Naive B cell (primary cell): ENCODE results near the gene TTLL11. TPM values are rescaled to one million over a fixed set of nuclear protein-coding genes. Genes with fewer than 3 reads are reported as not detected.

Experiments used
- ATAC-seq, 2 donors: fragments of 150-1000 bp; cut with Tn5 transposase; 2 replicates each; pipeline ENCODE4 v1.10.0; 2021; ENCODE audit warnings: low read depth in 2 of 2, mild to moderate bottlenecking in 2 of 2, moderate library complexity in 2 of 2
- DNase-seq: peaks from one replicate; pipeline ENCODE4 v3.0.0; 2022
- H3K27ac Mint-ChIP-seq, 6 donors: one replicate each; pipeline ENCODE4 v1.8.0; 2020 to 2022; ENCODE audit warnings: mild to moderate bottlenecking in 6 of 6, mixed read lengths in 6 of 6, moderate library complexity in 5 of 6, inconsistent platforms in 2 of 6
- H3K27me3 Mint-ChIP-seq, 3 donors: one replicate each; pipeline ENCODE4 v1.8.0; 2021 to 2022; ENCODE audit warnings: mixed read lengths in 3 of 3, mild to moderate bottlenecking in 1 of 3
- H3K36me3 Mint-ChIP-seq, 2 donors: one replicate each; pipeline ENCODE4 v1.8.0; 2020 to 2022; ENCODE audit warnings: mixed read lengths in 2 of 2, inconsistent platforms in 1 of 2, mild to moderate bottlenecking in 1 of 2
- H3K4me1 Mint-ChIP-seq, 3 donors: one replicate each; pipeline ENCODE4 v1.8.0; 2020 to 2022; ENCODE audit warnings: mixed read lengths in 3 of 3, inconsistent platforms in 1 of 3, mild to moderate bottlenecking in 1 of 3, moderate library complexity in 1 of 3
- H3K4me3 Mint-ChIP-seq, 8 donors: one replicate each; pipeline ENCODE4 v1.8.0; 2020 to 2022; ENCODE audit warnings: mild to moderate bottlenecking in 8 of 8, mixed read lengths in 8 of 8, moderate library complexity in 8 of 8, inconsistent platforms in 2 of 8
- H3K9me3 Mint-ChIP-seq, 7 donors: one replicate each; pipeline ENCODE4 v1.8.0; 2020 to 2022; ENCODE audit warnings: mixed read lengths in 7 of 7, mild to moderate bottlenecking in 5 of 7, inconsistent platforms in 2 of 7, moderate library complexity in 1 of 7
- polyA plus RNA-seq, 6 donors: library from polyadenylated mRNA; unstranded; fragments of 300-500 nt; fragmentation: Illumina TruSeq; gene quantifications; one replicate each; pipeline ENCODE4 v1.2.3, GENCODE V29; 2021; ENCODE audit warnings: low read depth in 6 of 6

The TTLL11 gene
- polyA plus RNA-seq, 6 donors from 2014 or later = 3.3 to 10.9 (median 5.1) TPM

DNA sequence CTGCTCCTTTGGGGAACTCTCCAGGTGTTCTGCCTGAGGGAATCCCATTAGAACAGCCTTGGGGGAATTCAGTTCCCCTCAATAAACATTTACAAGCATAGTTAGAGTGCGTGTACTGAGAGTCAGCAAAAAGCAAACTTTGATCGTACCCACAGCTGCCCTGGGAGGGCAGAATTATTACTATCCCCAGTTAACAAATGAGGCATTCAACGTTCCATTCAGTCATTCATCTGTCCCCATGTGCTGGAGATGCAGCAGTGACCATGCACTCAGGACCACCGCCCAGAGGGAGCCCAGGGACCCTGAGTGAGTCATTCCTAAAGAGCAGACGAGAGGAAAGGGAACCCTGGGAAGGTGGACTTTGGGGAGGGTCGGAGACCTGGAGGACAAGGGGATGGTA lies 19.1 kb upstream of the TTLL11 start:
- H3K9me3 Mint-ChIP-seq = no peaks in the 10 kb centered on the region
- ATAC-seq = no peak
- no peaks in the 10 kb centered on the region for H3K36me3 Mint-ChIP-seq
- DNase-seq = no peak
- H3K4me1 Mint-ChIP-seq = no peaks in the 10 kb centered on the region
- no peak overlapping the region for H3K4me3 Mint-ChIP-seq
- peak overlapping the region in 1 of 6 donors; percentile 60 for H3K27ac Mint-ChIP-seq
- H3K27me3 Mint-ChIP-seq = peaks cover 5 to 36% (median 26%) of the 10 kb centered on the region in 3 donors

DNA sequence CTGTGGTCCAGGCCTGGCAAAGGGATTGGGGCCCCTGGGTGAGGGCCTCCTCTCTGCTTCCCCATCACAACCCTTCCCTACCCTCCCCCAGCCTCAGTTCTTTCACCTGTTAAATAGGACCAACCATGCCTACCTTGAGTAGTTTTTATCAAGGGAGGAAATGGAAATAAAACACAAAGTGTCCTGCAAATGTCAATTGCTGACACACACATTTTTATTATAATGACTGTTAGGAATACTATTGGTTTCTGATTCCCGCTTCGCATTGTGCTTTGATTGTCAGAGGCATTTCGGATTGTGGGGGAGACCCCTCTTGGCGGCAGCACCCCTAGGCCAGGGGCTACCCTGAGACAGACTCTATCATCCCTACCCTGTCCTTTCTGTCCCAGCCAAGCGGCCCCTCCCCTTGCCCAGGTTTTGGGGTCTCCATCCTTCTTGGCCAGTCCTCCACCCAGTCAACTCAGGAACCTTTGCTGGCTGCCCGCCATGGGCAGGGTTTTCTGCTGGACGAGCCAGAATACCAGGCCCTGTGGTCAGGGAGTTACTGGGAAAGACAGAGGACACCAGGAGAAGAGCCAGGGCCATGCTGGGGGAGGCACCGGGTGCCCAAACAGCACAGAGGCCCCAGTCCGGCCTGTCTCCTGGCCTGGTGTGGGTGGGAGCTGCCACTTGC lies 18.4 kb upstream of the TTLL11 start:
- Mint-ChIP-seq H3K27ac (no peak overlapping the region), H3K27me3 (peaks cover 5 to 36% (median 26%) of the 10 kb centered on the region in 3 donors), H3K4me1 (no peaks in the 10 kb centered on the region), H3K36me3 (no peaks in the 10 kb centered on the region), H3K4me3 (no peak overlapping the region), H3K9me3 (no peaks in the 10 kb centered on the region)
- DNase-seq = no peak
- ATAC-seq = no peak

DNA sequence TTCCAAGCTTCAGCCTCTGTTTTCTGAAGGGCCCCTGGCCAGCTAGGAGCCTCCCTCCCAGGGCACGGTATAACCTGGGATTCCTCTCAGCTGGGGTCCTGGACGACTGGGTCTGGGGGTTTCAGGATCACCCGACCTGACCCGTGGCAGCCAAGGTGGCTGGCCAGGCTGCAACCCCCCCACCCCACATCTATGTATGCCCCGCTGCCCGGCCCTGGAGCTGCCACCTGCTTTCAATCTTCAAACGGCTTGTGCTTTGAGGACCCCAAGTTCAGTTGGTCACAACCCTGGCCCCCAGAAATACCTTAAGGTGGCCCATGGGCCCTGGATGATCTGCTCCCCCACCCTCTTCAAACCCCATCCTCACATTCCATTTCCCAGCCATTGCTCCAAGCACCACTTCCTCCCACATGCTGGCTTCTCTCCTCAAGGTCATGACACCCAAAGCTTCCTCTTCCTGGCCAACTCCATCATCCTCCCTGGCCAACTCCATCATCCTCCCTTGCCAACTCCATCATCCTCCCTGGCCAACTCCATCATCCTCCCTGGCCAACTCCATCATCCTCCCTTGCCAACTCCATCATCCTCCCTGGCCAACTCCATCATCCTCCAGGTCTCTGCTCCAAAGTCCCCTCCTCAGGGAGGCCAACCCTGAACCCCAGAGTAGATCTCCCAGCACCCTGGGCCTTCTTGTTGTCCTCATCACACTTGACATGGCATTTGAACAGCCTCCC lies 17.2 kb upstream of the TTLL11 start:
- no peak overlapping the region for H3K4me3 Mint-ChIP-seq
- DNase-seq = no peak
- no peaks in the 10 kb centered on the region for H3K4me1 Mint-ChIP-seq
- no peak for ATAC-seq
- no peak overlapping the region for H3K27ac Mint-ChIP-seq
- H3K36me3 Mint-ChIP-seq = no peaks in the 10 kb centered on the region
- H3K9me3 Mint-ChIP-seq = peaks cover 0 to 3% (median 0%) of the 10 kb centered on the region in 7 donors
- peaks cover 5 to 30% (median 19%) of the 10 kb centered on the region in 3 donors for H3K27me3 Mint-ChIP-seq

DNA sequence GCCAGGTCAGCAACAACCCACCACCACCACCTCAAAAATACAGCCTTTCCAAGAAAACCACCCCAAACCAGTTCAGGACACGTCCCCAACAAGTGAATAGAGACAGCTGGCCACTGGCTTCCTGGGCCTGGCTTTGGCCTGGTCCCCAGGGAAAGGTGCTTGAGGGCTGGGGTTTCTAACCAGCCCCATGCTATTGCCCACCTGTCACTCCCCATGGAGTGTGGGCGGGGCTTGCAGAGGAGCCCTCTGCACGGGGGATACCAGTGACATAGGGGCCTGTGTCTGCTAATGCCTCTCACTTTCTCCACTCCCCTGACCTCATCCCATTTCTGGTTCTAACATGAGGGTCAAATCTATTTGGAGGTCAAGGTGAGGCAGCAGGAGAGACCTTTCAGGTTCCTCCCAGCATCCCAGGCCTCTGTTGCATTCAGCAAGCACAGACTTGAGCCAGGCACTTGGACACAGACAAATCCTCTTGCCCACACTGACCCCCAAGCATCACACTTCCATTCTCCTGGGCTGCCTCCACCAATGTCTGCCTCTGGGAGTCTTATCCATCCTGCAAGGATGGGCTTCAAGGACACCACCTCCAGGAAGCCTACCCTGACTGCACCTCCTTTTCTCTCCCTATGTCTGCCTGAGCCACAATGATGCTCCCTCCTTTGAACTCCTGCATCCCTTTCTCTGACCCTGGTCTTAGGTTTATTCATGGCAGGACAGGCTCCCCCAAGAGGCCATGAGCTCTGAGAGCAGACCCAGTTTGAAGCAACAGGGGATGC lies 16.1 kb upstream of the TTLL11 start:
- Mint-ChIP-seq H3K4me3 (no peak overlapping the region), H3K36me3 (peaks cover 0 to 3% of the 10 kb centered on the region in 2 donors), H3K27me3 (peaks cover 3 to 22% (median 9%) of the 10 kb centered on the region in 3 donors), H3K9me3 (peaks cover under 1 to 10% (median 3%) of the 10 kb centered on the region in 7 donors), H3K4me1 (no peaks in the 10 kb centered on the region), H3K27ac (peak overlapping the region in 2 of 6 donors; percentile 78 to 87)
- ATAC-seq (no peak), DNase-seq (no peak)

- no peaks in the 10 kb centered on the region for H3K4me1 Mint-ChIP-seq
- peaks cover 0 to 10% of the 10 kb centered on the region in 2 donors for H3K36me3 Mint-ChIP-seq
- H3K4me3 Mint-ChIP-seq = no peak overlapping the region
- ATAC-seq = no peak
- H3K27ac Mint-ChIP-seq = no peak overlapping the region
- peaks cover 4 to 10% (median 8%) of the 10 kb centered on the region in 3 donors for H3K27me3 Mint-ChIP-seq
- peaks cover 5 to 21% (median 14%) of the 10 kb centered on the region in 7 donors for H3K9me3 Mint-ChIP-seq
- DNase-seq = no peak
These were observed 14.2 kb upstream of the TTLL11 start for GRCh38 chr9:122107291-122107805.

DNA sequence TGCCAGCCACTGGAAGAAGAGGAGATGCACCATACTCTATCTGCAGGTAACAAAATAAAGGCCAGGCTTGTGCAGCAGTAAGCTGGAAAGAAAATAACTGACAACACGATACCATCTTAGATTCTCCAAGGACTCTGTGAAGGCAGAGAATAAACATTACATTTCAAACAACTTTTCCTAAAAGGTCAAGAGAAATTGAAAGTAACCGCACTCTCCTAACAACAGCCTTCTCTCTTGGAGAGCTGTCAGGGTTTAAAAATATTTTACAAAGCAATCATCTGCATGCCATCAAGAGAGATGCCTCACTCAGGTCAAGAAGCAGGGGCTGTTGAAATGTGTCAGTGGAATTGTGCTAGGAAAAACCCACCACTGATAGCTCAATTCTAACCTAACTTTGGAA lies 13.5 kb upstream of the TTLL11 start:
- ATAC-seq (no peak), DNase-seq (no peak)
- Mint-ChIP-seq H3K36me3 (peaks cover 0 to 10% of the 10 kb centered on the region in 2 donors), H3K4me1 (no peaks in the 10 kb centered on the region), H3K27ac (no peak overlapping the region), H3K9me3 (peaks cover 5 to 25% (median 14%) of the 10 kb centered on the region in 7 donors), H3K27me3 (peaks cover 0 to 12% (median 8%) of the 10 kb centered on the region in 3 donors), H3K4me3 (no peak overlapping the region)

GRCh38 chr9:122103985-122104384 lies 10.9 kb upstream of the TTLL11 start:
- no peak overlapping the region for H3K4me3 Mint-ChIP-seq
- peaks cover 0 to 6% (median 4%) of the 10 kb centered on the region in 3 donors for H3K4me1 Mint-ChIP-seq
- H3K9me3 Mint-ChIP-seq = peaks cover 5 to 25% (median 14%) of the 10 kb centered on the region in 7 donors
- DNase-seq (no peak), ATAC-seq (no peak)
- H3K27me3 Mint-ChIP-seq = peaks cover 0 to 24% (median 8%) of the 10 kb centered on the region in 3 donors
- no peak overlapping the region for H3K27ac Mint-ChIP-seq
- H3K36me3 Mint-ChIP-seq = peaks cover 0 to 10% of the 10 kb centered on the region in 2 donors

DNA sequence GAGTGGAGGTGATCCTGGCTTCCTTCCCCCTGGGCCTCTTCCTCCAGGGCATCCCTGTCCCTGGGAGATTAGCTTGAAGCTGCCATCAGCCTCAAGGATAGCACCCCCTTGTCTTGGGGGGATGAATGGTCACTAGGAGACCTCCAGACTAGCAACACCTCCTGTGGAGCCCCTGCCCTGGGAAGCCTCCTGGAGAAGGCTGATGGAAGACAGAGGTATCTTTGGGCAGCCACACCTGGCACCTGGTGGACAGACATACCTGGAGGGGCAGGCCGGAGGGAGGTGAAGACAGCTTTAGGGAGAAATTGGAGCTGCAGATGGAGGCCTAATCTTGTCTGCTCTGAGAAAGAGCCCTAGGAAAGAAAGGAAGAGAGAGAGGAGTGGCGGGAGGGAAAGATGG lies 9.0 kb upstream of the TTLL11 start:
- Mint-ChIP-seq H3K4me1 (peaks cover 0 to 6% (median 4%) of the 10 kb centered on the region in 3 donors), H3K9me3 (peaks cover 5 to 25% (median 14%) of the 10 kb centered on the region in 7 donors), H3K36me3 (peaks cover 0 to 10% of the 10 kb centered on the region in 2 donors), H3K4me3 (peak overlapping the region in 1 of 8 donors; percentile 45), H3K27ac (no peak overlapping the region), H3K27me3 (peaks cover 8 to 24% (median 16%) of the 10 kb centered on the region in 3 donors)
- ATAC-seq (no peak), DNase-seq (no peak)

DNA sequence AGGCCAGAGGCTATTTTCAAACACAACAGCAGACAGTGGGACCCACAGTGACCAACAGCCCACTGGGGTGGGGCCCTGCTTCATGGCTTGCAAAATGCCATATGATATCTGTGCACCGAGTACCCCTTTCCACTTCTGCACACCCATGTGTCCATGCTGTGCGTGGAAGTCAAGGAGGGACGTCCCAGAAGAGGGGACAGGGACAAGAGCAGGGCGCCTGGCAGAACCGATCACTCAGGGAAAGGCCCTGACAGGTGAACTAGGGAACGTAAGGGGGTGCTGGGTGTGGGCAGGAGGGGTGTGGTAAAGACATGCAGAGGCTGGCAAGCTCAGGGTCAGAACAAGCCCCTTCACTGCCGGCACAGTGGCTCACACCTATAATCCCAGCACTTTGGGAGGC lies 7.6 kb upstream of the TTLL11 start:
- peaks cover 5 to 25% (median 14%) of the 10 kb centered on the region in 7 donors for H3K9me3 Mint-ChIP-seq
- no peak overlapping the region for H3K4me3 Mint-ChIP-seq
- peaks cover 22 to 32% (median 24%) of the 10 kb centered on the region in 3 donors for H3K27me3 Mint-ChIP-seq
- ATAC-seq (no peak), DNase-seq (no peak)
- H3K27ac Mint-ChIP-seq = no peak overlapping the region
- peaks cover 0 to 6% (median 4%) of the 10 kb centered on the region in 3 donors for H3K4me1 Mint-ChIP-seq
- peaks cover 0 to 10% of the 10 kb centered on the region in 2 donors for H3K36me3 Mint-ChIP-seq

DNA sequence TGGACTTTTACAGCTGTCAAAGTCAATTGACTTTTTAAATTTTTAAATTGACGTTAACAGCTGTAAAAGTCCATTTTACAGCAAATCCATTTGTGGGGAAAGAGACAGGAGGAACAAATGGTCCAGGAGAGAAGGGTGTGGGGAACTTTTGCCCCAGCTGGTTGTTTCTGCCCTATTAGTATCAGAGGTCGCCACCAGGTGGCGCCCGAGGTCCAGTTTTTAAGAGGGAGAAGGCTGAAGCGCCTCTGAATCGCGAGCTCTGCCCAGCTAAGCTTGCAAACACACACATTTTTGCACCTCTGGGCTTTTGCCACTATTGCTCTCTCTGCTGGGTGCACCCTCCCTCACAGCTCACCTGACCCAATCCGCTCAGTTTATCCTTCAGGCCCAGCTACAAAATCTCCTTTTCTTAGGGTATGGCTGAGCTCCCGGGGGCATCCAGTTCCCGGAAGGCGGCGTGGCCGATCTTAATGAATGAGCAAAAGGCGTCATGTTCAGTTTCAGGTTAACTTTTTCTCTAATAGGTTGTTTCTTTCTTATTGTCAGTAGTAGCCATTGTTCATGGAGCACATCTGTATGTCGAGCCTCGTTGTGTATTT lies 6.3 kb upstream of the TTLL11 start:
- H3K4me1 Mint-ChIP-seq = peaks cover 8 to 17% (median 17%) of the 10 kb centered on the region in 3 donors
- ATAC-seq (peak; percentile 80 to 84), DNase-seq (peak; percentile 69)
- H3K36me3 Mint-ChIP-seq = peaks cover 0 to 9% of the 10 kb centered on the region in 2 donors
- H3K4me3 Mint-ChIP-seq = peak overlapping the region in 4 of 8 donors; percentile 30 to 61 (median 50)
- peaks cover 5 to 23% (median 7%) of the 10 kb centered on the region in 7 donors for H3K9me3 Mint-ChIP-seq
- peak overlapping the region in 1 of 6 donors; percentile 10 for H3K27ac Mint-ChIP-seq
- peaks cover 23 to 32% (median 28%) of the 10 kb centered on the region in 3 donors for H3K27me3 Mint-ChIP-seq

DNA sequence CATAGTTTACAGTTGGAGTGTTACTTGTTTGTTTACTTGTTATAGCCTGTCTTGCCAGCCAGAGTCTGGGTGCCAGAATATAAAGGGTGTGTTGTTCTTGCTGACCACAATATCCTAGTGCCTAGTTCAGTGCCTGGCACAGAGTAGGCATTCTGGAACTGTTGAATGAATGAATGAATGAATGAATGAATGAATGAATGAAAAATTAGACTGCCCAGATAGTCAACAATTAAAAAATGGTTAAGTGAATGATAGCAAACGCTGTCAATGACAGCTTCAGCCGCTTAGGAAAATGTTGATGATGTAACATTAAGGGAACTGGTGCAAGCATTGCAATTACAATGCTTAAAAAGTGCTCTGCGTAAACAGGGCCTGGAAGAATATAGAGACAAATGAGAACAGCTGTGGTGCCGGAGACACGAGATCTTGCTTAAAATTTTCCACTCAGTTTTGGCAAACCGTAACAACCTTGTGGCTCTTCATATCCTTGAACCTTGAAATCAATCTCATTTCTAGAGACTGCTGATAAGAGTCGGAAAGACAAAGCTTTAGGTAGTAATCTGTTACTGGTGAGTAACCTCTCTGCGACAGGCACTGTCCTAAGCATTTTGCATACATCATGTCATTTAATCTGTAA lies 4.7 kb upstream of the TTLL11 start:
- H3K27ac Mint-ChIP-seq = no peak overlapping the region
- H3K36me3 Mint-ChIP-seq = no peaks in the 10 kb centered on the region
- ATAC-seq (no peak), DNase-seq (no peak)
- peaks cover 21 to 32% (median 23%) of the 10 kb centered on the region in 3 donors for H3K27me3 Mint-ChIP-seq
- H3K9me3 Mint-ChIP-seq = peaks cover 0 to 8% (median 0%) of the 10 kb centered on the region in 7 donors
- no peak overlapping the region for H3K4me3 Mint-ChIP-seq
- H3K4me1 Mint-ChIP-seq = peaks cover 12 to 23% (median 23%) of the 10 kb centered on the region in 3 donors

- peak overlapping the region in 1 of 8 donors; percentile 18 for H3K4me3 Mint-ChIP-seq
- H3K27me3 Mint-ChIP-seq = peaks cover 21 to 25% (median 23%) of the 10 kb centered on the region in 3 donors
- H3K27ac Mint-ChIP-seq = no peak overlapping the region
- H3K9me3 Mint-ChIP-seq = no peaks in the 10 kb centered on the region
- no peaks in the 10 kb centered on the region for H3K36me3 Mint-ChIP-seq
- peaks cover 18 to 30% (median 29%) of the 10 kb centered on the region in 3 donors for H3K4me1 Mint-ChIP-seq
- ATAC-seq = no peak
- no peak for DNase-seq
These were observed 3.7 kb upstream of the TTLL11 start for GRCh38 chr9:122096620-122097415.
